Nephron progenitor cell (in vitro differentiated cells): Measurements from ENCODE around the gene ARHGEF7.
"Not testable (repeated sequence)": the region's sequence is repeated elsewhere in the genome, so short reads cannot be mapped to it uniquely, and the experiment has no call there.

Experiments used
- DNase-seq: peaks from one replicate; pipeline ENCODE4 v3.0.0; 2021
- H3K27ac Mint-ChIP-seq: 2 replicates; pipeline ENCODE4 v1.8.0; 2021; ENCODE audit warnings: mild to moderate bottlenecking, moderate library complexity, mixed read lengths
- H3K27me3 Mint-ChIP-seq: 2 replicates; pipeline ENCODE4 v1.8.0; 2021; ENCODE audit warnings: mild to moderate bottlenecking, low read depth, mixed read lengths; ENCODE audit not compliant: poor library complexity
- H3K36me3 Mint-ChIP-seq: 2 replicates; pipeline ENCODE4 v1.8.0; 2021; ENCODE audit warnings: low read depth, mixed read lengths
- H3K4me1 Mint-ChIP-seq: 2 replicates; pipeline ENCODE4 v1.8.0; 2021; ENCODE audit warnings: mixed read lengths
- H3K4me3 Mint-ChIP-seq: 2 replicates; pipeline ENCODE4 v1.8.0; 2021; ENCODE audit warnings: mild to moderate bottlenecking, moderate library complexity, mixed read lengths
- H3K9me3 Mint-ChIP-seq: 2 replicates; pipeline ENCODE4 v1.8.0; 2021; ENCODE audit warnings: mild to moderate bottlenecking, moderate library complexity, mixed read lengths
- TF ChIP-seq, protein P1 (sequence below): fragments of 200-600 bp; sonication (generic); IDR thresholded peaks from 2 replicates; pipeline ENCODE4 v1.5.0; 2021; ENCODE audit warnings: antibody characterized with exemption

Gene ARHGEF7

GRCh38 chr13:111253365-111253872 lies 138.3 kb downstream of the ARHGEF7 start:
- Mint-ChIP-seq H3K36me3 (peaks cover 91% of the 10 kb centered on the region), H3K4me3 (no peak overlapping the region), H3K4me1 (no peaks in the 10 kb centered on the region), H3K27ac (no peak overlapping the region), H3K9me3 (peaks cover 34% of the 10 kb centered on the region), H3K27me3 (peaks cover 8% of the 10 kb centered on the region)
- DNase-seq: no peak
- TF ChIP-seq, protein P1, sequence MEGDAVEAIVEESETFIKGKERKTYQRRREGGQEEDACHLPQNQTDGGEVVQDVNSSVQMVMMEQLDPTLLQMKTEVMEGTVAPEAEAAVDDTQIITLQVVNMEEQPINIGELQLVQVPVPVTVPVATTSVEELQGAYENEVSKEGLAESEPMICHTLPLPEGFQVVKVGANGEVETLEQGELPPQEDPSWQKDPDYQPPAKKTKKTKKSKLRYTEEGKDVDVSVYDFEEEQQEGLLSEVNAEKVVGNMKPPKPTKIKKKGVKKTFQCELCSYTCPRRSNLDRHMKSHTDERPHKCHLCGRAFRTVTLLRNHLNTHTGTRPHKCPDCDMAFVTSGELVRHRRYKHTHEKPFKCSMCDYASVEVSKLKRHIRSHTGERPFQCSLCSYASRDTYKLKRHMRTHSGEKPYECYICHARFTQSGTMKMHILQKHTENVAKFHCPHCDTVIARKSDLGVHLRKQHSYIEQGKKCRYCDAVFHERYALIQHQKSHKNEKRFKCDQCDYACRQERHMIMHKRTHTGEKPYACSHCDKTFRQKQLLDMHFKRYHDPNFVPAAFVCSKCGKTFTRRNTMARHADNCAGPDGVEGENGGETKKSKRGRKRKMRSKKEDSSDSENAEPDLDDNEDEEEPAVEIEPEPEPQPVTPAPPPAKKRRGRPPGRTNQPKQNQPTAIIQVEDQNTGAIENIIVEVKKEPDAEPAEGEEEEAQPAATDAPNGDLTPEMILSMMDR: no peak

DNA sequence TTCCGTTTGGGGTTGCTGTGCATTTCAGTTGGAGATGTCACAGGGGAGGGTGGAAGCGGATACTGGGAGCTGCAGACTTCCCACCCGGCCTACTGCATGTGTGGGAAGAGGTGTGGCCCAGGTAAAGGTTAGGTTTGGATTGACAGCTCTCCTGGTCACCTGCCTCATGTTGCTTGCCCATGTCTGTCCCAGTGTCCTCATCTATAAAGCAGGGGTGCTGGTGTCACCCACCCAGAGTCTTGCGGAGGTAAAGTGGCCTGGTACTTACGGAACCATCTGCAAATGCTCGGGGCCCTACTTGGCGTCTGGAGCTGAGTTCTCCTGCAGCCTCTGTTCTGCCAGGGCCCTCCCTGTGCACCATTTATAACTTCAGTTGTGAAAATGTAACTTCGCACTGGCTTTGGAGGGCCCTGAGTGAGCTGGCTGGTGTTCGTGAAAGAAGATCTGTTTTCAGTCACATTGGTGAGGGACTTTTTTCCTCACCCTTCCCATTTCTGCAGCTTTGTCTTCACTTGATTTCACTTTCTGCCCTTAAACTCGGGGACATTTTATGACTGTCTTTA lies 140.2 kb downstream of the ARHGEF7 start:
- H3K27ac Mint-ChIP-seq: no peak overlapping the region
- no peaks in the 10 kb centered on the region for H3K4me1 Mint-ChIP-seq
- no peak for DNase-seq
- H3K4me3 Mint-ChIP-seq: no peak overlapping the region
- H3K36me3 Mint-ChIP-seq: peaks cover 91% of the 10 kb centered on the region
- peaks cover 53% of the 10 kb centered on the region for H3K9me3 Mint-ChIP-seq
- TF ChIP-seq, protein P1: no peak
- peaks cover 11% of the 10 kb centered on the region for H3K27me3 Mint-ChIP-seq

GRCh38 chr13:111256458-111256857 lies 141.3 kb downstream of the ARHGEF7 start:
- Mint-ChIP-seq H3K27ac (no peak overlapping the region), H3K36me3 (peaks cover 90% of the 10 kb centered on the region), H3K4me3 (no peak overlapping the region), H3K4me1 (no peaks in the 10 kb centered on the region), H3K9me3 (peaks cover 57% of the 10 kb centered on the region), H3K27me3 (peaks cover 7% of the 10 kb centered on the region)
- TF ChIP-seq, protein P1: no peak
- no peak for DNase-seq

- Mint-ChIP-seq H3K4me3 (no peak overlapping the region), H3K27ac (no peak overlapping the region)
- TF ChIP-seq, protein P1: no peak
These were observed 141.8 kb downstream of the ARHGEF7 start for GRCh38 chr13:111256946-111257345.

DNA sequence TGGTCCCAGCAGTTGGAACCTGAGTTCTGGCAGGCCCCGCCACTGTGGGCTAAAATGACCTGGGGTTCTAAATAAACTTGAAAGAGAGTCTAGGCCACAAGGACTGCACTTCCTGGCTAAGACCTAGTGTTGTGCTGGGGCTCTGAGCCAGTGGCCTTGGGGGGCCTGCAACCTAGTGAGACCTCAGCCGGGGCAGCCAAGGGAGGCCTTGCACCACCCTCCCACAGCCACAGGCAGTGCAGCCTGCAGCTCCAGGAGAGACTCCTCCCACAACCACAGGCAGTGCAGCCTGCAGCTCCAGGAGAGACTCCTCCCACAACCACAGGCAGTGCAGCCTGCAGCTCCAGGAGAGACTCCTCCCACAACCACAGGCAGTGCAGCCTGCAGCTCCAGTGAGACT lies 142.8 kb downstream of the ARHGEF7 start:
- not testable (repeated sequence) for H3K4me3 Mint-ChIP-seq, DNase-seq, H3K27me3 Mint-ChIP-seq, H3K27ac Mint-ChIP-seq, H3K4me1 Mint-ChIP-seq
- H3K9me3 Mint-ChIP-seq: peaks cover 57% of the 10 kb centered on the region
- H3K36me3 Mint-ChIP-seq: peaks cover 92% of the 10 kb centered on the region

More at GRCh38 chr13:111256946-111257345, 141.8 kb downstream of the ARHGEF7 start:
- H3K27me3 Mint-ChIP-seq: peaks cover 7% of the 10 kb centered on the region
- H3K4me1 Mint-ChIP-seq: no peaks in the 10 kb centered on the region
- peaks cover 89% of the 10 kb centered on the region for H3K36me3 Mint-ChIP-seq
- no peak for DNase-seq
- H3K9me3 Mint-ChIP-seq: peaks cover 57% of the 10 kb centered on the region

DNA sequence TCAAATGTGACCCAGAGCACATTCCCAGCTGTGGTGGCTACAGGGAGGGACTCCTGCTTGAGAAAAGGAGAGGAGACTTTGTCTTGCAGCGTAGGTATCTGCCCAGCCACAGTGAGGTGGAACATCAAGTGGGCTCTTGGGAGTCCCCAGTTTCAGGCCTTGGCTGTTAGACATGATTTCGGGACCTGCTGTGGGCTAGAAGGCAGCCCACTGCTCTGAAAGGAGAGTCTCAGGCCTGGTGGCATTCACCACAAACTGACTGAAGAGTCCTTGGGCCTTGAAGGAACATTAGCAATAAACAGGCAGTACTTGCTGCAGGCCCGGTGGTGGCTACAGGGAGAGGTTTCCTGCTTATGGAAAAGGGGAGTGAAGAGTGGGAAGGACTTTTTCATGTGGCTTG lies 143.5 kb downstream of the ARHGEF7 start:
- peaks cover 7% of the 10 kb centered on the region for H3K27me3 Mint-ChIP-seq
- no peak for DNase-seq
- peaks cover 56% of the 10 kb centered on the region for H3K9me3 Mint-ChIP-seq
- peaks cover 89% of the 10 kb centered on the region for H3K36me3 Mint-ChIP-seq
- no peaks in the 10 kb centered on the region for H3K4me1 Mint-ChIP-seq
- H3K4me3 Mint-ChIP-seq: no peak overlapping the region
- TF ChIP-seq, protein P1: no peak
- H3K27ac Mint-ChIP-seq: no peak overlapping the region
